GM19455 (cell line): ENCODE measurements around the gene COX6A2.

Experiments
- ATAC-seq: cut with Tn5 transposase; IDR thresholded peaks from one replicate; pipeline ENCODE4 v1.9.1; 2021; ENCODE audit not compliant: unreplicated experiment

The COX6A2 gene

DNA sequence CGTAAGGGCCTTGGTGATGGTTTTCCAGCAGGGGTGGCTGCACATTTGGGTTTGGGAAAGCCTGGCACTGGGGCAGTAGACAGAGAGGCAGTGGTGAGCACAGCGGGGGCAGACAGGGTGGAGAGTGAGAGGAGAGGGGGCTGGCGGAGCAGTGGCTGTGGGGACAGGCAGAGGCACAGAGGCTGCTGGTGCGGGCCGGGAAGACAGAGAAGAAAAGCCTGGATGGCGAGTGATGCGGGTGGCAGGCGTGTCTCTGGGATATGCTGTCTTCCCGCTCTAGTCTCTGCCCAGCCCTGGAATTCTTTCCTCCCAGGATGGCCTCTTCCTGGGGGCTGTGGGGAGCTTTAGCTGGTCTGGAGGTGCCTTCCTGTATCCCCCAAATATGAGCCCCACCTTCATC lies 18.1 kb downstream of the COX6A2 start:
- no peak for ATAC-seq

DNA sequence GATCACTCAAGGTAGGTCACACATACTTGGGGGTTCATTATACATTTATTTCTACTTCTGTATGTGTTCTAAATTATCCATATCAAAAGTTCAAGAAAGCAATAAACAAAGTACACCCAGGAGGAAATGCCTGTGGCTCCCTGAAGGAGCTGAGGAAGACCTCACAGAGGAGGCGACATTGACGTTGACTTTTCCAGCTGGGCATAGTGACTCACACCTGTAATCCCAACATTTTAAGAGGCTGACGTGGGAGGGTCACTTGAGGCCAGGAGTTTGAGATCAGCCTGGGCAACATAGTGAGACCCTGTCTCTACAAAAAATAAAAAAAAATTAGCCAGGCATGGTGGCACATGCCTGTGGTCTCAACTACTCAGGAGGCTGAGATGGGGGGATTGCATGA lies 18.7 kb downstream of the COX6A2 start:
- ATAC-seq = no peak

DNA sequence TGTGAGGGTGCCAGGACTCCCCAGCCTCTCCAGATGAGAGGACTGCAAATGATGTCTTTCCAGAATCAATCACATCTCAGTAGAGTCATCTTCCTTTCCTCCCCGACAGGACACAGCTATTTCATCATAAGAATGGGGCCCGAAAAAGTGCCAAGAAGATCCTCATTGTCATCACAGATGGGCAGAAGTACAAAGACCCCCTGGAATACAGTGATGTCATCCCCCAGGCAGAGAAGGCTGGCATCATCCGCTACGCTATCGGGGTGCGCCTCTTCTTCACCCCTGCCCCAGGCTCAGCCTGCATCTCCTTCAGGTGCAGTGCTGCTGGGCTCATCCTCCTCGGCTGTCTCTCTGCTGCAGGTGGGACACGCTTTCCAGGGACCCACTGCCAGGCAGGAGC lies 20.8 kb downstream of the COX6A2 start:
- no peak for ATAC-seq

DNA sequence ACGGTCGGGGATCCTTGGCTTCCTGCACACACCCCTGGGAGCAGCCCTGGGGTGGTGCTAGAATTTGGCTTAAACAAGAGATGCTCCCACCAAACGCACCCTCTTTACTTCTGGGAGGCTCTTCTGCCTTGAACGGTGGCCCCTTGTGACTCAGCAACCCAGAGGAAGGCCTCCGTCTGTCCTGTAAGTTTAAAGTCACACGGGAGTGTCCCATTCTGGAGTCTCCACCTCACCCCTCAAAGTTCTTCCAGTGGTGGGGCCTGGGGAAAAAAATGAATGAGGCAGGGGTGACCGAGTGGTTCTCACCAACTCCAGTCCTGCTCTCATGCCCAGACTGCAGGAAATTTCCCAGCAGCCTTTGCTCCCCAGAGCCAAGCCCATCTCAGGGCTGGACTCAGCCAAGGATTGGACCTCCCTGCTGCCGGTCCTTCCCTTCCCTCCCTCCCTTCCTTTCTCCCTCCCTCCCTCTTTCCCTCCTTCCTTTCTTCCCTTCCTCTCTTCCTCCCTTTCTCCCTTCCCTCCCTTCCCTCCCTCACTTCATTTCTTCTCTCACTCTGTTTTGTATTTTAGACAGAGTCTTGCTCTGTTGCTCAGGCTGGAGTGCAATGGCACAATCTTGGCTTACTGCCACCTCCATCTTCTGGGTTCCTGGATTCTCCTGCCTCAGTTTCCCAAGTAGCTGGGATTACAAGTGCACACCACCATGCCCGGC lies 23.7 kb downstream of the COX6A2 start:
- ATAC-seq = no peak

DNA sequence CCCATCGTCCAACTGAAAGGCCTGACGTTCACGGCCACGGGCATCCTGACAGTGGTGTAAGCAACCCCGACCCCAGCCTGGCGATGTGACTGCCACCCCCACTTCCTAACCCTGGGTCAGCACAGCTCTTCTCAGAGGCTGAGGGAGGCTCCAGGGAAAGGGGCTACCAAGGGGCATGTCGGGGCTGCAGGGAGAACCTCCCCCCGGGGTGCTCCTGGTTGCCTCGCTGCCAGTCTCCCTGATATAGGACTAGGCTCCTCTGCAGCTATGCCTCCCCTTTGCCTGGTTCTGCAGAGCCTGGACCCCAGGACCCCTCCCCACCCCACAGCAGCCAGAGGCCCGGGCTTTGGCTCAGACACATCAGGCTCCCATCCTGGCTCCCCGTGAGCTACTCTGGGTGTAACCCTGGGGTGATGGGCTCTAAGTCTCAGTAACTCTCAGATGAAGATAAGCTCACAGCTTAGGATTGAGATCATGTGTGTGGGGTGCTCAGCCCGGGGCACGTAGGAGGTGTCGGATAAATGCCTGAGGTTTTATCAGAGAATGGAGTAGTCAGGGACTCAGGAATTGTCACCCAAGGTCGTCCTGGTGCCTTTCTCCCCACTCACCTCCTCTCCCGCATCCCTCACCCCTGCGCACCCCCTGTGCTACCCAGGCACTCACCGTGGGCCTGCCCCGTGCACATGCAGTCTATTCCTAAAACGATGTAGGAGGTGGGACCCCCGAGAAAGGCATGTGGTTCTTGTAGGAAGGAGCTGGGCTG lies 24.4 kb downstream of the COX6A2 start:
- no peak for ATAC-seq

DNA sequence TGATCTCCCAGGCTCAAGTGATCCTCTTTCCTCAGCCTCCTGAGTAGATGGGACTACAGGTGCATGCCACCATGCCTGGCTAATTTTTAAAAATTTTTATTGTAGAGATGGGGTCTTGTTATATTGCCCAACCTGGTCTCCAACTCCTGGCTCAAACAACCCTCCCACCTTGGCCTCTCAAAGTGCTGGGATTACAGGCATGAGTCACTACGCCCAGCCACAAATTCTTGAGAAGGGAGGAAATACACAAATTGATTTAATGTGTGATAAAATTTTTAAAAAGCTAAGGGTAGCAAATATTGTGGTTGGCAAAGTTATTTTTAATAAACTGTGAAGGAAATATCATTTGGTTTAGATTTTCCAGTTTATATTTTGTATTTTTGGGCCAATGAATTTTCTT lies 25.5 kb downstream of the COX6A2 start:
- ATAC-seq = no peak

DNA sequence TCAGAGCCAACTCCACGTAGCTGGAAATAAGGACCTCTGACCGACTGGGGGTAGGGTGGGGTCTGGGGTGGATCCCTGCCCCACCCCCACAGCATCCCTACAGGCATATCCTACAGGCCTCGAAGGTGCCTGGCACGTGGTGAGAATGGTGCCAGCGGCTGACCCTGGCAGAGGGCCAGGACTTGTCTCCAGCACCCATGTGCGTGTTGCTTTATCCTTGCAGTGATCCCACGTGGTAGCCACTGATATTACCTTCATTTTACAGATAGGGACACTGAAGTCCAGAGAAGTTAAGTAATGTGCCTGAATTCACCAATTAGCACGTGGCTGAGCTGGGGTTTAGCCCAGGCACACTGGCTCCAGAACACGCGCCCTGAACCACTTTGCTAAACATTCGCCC lies 26.7 kb downstream of the COX6A2 start:
- no peak for ATAC-seq

DNA sequence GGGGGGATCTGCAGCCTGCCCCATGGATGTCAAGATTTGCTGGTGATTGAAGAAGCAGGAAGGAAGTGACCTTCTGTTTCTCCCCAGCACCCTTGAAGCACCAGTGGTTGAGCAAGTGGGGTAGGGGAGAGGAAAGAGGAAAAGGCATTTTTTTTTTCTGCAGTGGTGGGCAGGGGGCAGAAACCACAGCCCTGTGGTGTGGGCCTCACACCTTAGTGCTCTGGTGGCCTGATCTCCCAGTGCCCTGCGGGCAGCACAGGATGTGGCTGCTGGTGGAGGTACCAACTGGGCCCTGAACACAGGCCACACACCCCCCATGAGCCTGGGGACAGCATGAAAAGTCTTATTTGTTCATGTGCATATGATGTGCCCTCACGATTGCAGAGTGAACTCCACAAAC lies 28.0 kb downstream of the COX6A2 start:
- ATAC-seq = no peak

DNA sequence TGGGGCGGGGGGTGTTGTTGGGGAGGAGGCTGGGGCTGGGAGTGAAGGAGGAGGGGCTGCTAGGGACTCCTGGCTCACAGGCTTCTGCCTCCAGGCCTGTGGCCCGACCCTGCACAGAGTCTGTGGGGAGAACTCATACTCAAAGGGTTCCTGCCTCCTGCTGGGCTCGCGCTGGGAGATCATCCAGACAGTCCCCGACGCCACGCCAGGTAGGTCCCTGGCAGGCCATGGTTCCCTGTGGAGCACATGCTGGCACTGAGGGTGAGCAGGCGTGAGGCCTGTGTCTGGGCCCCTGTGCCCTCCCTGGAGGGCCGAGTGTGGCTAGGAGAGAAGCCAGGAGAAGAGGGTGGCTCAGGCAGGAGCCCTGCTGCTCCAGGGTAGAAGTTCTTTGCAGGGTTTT lies 30.5 kb downstream of the COX6A2 start:
- no peak for ATAC-seq

DNA sequence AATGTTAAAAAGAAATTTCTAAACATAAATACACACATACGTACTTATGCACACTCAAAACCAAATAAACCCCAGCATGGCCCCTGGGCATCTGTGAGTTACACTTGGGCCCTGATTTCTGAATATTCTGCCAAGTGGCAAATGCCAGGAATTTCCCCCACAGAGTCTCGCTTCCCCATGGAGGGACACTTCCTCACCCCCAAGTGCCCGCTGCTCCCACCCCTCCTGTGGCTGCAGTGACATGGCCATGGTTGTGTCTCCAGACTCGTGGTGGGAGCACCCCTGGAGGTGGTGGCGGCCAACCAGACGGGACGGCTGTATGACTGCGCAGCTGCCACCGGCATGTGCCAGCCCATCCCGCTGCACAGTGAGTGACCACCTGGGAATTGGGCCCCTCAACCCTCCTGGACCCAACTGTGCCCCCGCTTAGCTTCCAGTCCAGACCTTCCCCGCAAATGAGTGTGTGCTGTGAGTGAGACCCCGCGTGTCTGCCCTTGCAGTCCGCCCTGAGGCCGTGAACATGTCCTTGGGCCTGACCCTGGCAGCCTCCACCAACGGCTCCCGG lies 31.0 kb downstream of the COX6A2 start:
- ATAC-seq = no peak

DNA sequence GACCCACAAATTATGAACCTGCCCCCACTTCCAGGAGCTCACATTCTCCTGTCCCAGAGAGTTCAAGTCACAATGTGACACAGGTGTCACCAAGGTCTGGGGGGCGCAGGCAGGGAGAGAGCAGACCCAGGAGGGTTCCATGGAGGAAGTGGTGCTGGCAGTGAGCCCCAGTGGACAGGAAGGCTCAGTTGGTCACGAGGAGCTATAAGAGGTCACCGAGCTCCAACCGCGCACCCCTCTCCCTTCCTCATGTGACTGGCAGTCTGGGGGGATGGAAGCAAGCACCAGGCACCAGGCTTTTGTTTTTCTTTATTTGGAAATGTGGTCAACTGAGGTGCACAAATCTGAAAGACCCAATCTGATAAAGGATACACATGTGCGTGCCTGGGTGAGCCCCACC lies 32.5 kb downstream of the COX6A2 start:
- no peak for ATAC-seq

DNA sequence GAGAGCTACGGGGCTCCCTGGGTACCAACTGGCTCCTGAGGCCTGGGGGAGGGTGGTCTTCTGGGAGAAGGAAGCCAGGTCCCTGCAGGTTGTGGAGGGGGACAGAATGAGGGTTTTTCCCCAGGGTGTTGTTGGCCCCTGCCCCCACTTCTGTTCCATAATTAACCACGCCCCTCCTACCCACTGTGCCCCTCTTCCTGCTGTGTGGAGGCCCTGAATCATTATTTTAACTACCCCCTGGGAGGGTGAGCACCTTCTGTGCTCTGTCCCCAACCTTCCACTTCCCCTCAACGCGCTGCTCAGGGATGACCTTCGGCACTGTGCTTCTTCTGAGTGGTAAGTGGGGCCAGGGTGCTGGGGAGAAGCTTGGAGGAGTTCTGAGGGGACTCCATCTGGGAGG lies 35.1 kb downstream of the COX6A2 start, which contains the start of gene ITGAD:
Gene ITGAD, plus strand, starts transcription at position 280 of the 400 bp plus-strand sequence. Its CDS starts 26 bp downstream, at position 306.
- no peak for ATAC-seq

DNA sequence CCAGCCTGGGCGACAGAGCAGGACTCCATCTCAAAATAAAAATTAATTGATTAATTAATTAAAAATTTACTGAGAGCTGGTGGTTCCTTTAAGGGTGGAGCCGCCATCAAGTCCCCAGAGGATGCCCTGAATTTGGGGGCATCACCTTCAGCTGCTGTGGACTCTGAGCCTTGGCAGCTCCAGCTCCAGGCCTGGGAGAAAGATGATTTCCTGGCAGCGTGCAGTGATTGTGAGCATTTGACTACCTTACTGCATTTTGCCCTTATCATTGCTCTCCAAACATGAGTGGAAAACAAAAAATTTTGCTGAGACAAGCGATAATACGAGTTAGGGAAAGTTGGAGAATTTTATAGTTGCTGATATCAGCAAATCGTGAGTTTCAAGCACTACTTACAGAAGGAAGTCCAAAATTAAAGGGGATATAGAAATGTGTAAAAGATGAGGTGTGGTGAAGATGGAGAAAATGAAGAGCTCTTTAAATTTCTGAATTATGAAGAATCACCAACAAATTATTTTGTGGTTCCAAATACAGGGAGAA lies 37.6 kb downstream of the COX6A2 start:
- ATAC-seq = no peak

DNA sequence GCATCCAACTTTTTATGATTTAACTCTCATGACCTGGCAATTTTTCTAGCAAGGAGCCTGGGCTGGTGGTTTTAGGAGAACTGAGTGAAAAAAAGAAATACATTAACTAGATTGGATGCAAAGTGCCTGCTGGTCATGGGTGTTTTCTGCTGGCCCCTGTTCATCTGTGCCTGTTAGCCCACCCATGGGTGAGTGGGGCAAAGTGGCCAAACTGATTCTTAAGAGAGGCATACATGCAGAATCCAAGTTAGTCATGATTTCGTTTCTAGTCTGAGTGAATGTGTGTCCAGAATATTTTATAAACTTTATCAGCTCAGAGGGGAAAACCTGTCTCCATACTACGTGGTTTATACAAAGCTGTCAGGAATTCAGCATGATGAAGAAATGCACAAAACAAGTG lies 39.6 kb downstream of the COX6A2 start:
- no peak for ATAC-seq

DNA sequence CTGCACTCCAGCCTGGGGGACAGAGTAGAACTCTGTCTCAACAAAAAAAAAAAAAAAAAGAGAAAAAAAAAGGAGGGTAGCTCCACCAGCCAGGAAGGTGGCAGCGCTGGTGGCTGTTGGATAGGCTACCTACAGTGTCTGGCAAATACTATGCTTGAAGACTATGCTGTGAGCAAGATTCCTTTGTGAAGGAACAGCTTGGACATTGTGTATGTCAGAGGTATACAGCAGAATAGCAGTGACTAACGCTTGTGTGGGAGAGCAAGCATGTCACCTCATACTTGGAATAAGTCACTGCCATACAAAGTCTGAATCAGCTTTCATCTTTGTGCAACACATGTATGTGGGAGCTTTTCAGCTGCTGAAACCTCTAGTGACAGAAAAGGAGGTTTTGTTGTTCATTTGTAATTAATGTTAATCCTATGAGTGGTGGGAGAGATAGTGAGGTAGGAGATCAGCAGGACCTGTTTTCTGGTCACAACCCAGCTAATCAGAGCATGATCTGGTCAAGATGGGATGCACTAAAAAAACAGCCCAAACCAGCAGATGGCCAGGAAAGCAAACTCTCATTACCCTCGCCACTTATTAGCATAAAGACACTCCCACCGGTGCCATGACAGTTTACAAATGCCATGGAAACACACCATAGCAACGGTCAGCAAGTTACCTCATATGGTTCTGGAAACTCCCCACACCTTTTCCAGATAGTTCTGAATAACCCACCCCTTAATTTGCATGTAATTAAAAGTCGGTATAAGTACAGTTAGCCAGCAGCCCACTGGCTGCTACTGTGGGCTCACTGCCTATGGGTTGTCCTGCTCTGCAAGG lies 41.8 kb downstream of the COX6A2 start:
- no peak for ATAC-seq

DNA sequence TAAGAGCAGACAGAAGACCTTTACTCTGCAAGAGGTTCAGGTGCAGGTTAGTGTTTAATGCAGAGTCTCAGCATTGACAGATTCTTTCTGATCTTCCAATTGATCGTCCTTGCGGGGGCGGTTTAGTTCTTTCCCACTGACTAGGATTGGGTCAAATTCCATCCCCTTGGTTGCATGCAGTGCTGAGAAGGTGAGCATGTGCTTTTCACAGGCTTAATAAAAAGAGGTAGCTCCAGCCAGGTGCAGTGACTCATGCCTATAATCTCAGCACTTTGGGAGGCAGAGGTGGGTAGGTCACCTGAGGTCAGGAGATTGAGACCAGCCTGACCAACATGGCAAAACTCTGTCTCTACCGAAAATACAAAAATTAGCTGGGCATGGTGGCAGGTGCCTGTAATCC lies 42.5 kb downstream of the COX6A2 start:
- no peak for ATAC-seq

DNA sequence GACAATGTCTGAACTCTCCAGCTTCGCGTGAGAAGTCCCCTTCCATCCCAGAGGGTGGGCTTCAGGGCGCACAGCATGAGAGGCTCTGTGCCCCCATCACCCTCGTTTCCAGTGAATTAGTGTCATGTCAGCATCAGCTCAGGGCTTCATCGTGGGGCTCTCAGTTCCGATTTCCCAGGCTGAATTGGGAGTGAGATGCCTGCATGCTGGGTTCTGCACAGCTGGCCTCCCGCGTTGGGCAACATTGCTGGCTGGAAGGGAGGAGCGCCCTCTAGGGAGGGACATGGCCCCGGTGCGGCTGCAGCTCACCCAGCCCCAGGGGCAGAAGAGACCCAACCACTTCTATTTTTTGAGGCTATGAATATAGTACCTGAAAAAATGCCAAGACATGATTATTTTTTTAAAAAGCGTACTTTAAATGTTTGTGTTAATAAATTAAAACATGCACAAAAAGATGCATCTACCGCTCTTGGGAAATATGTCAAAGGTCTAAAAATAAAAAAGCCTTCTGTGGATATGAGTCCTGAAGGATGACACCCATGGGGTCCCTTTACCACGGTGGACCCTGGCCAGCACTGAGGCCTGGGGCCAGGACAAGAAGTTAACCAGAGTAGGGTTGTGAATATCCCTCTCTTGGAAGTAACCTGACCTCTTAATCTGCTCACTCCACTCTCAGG lies 45.5 kb downstream of the COX6A2 start:
- ATAC-seq = no peak

DNA sequence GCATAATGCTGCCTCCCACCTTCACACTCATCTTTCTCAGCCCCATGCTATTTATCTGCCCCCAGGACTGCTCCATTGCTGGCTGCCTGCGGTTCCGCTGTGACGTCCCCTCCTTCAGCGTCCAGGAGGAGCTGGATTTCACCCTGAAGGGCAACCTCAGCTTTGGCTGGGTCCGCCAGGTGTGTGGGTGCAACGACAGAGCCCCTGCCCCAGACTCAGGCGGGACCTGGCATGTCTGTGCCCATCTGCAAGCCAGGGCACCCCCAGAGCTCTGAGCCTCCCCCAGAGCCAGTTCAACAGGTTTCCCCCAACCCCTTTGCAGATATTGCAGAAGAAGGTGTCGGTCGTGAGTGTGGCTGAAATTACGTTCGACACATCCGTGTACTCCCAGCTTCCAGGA lies 48.0 kb downstream of the COX6A2 start:
- ATAC-seq = no peak
